Central memory CD8-positive, alpha-beta T cell (primary cell): ENCODE results near the gene DHRS13.
"Not testable (repeated sequence)": the region's sequence is repeated elsewhere in the genome, so short reads cannot be mapped to it uniquely, and the experiment has no call there.

Experiments used
- ATAC-seq: fragments of 150-1000 bp; cut with Tn5 transposase; replicated peaks from 2 replicates; pipeline ENCODE4 v1.10.0; 2022; ENCODE audit warnings: mild to moderate bottlenecking, moderate FRiP score, moderate number of reproducible peaks; ENCODE audit not compliant: poor library complexity, severe bottlenecking; ENCODE audit errors: extremely low read depth
- DNase-seq, 2 donors: peaks; one replicate each; pipeline ENCODE4 v3.0.0; 2021; ENCODE audit warnings: low spot score in 2 of 2
- H3K27ac Mint-ChIP-seq: one replicate; pipeline ENCODE4 v1.8.0; 2022; ENCODE audit warnings: low read depth, mild to moderate bottlenecking, moderate library complexity, mixed read lengths
- H3K27me3 Mint-ChIP-seq: one replicate; pipeline ENCODE4 v1.8.0; 2022; ENCODE audit warnings: mixed read lengths
- H3K36me3 Mint-ChIP-seq: one replicate; pipeline ENCODE4 v1.8.0; 2022; ENCODE audit warnings: mild to moderate bottlenecking, moderate library complexity, mixed read lengths; ENCODE audit not compliant: insufficient read depth
- H3K4me1 Mint-ChIP-seq: one replicate; pipeline ENCODE4 v1.8.0; 2022; ENCODE audit warnings: mixed read lengths
- H3K4me3 Mint-ChIP-seq: one replicate; pipeline ENCODE4 v1.8.0; 2022; ENCODE audit warnings: mild to moderate bottlenecking, moderate library complexity, mixed read lengths
- H3K9me3 Mint-ChIP-seq: one replicate; pipeline ENCODE4 v1.8.0; 2022; ENCODE audit warnings: mixed read lengths

DHRS13 gene

GRCh38 chr17:28944862-28945741 is 42.2 kb upstream of the DHRS13 start:
- Mint-ChIP-seq H3K4me3 (peak overlapping the region; percentile 56), H3K27me3 (no peaks in the 10 kb centered on the region), H3K4me1 (peaks cover 60% of the 10 kb centered on the region), H3K27ac (peak overlapping the region; percentile 97), H3K9me3 (no peaks in the 10 kb centered on the region), H3K36me3 (peaks cover 30% of the 10 kb centered on the region)
- DNase-seq: no peak
- no peak for ATAC-seq

GRCh38 chr17:28944343-28944742 is 41.5 kb upstream of the DHRS13 start:
- no peak overlapping the region for H3K4me3 Mint-ChIP-seq
- DNase-seq (no peak), ATAC-seq (no peak)
- peaks cover 29% of the 10 kb centered on the region for H3K36me3 Mint-ChIP-seq
- peaks cover 66% of the 10 kb centered on the region for H3K4me1 Mint-ChIP-seq
- H3K27me3 Mint-ChIP-seq: no peaks in the 10 kb centered on the region
- no peaks in the 10 kb centered on the region for H3K9me3 Mint-ChIP-seq
- peak overlapping the region; percentile 1 for H3K27ac Mint-ChIP-seq

GRCh38 chr17:28942925-28943324 is 40.0 kb upstream of the DHRS13 start:
- H3K36me3 Mint-ChIP-seq: peaks cover 25% of the 10 kb centered on the region
- H3K27ac Mint-ChIP-seq: peak overlapping the region; percentile 1
- no peak overlapping the region for H3K4me3 Mint-ChIP-seq
- peaks cover 72% of the 10 kb centered on the region for H3K4me1 Mint-ChIP-seq
- ATAC-seq (no peak), DNase-seq (no peak)
- H3K27me3 Mint-ChIP-seq: no peaks in the 10 kb centered on the region
- no peaks in the 10 kb centered on the region for H3K9me3 Mint-ChIP-seq

GRCh38 chr17:28941251-28941650 is 38.4 kb upstream of the DHRS13 start:
- no peak for ATAC-seq
- Mint-ChIP-seq H3K36me3 (peaks cover 24% of the 10 kb centered on the region), H3K4me1 (peaks cover 71% of the 10 kb centered on the region), H3K27me3 (no peaks in the 10 kb centered on the region), H3K4me3 (no peak overlapping the region), H3K27ac (no peak overlapping the region), H3K9me3 (no peaks in the 10 kb centered on the region)
- no peak for DNase-seq

GRCh38 chr17:28940675-28941074 is 37.8 kb upstream of the DHRS13 start:
- Mint-ChIP-seq H3K36me3 (peaks cover 24% of the 10 kb centered on the region), H3K9me3 (no peaks in the 10 kb centered on the region), H3K4me3 (no peak overlapping the region), H3K27ac (no peak overlapping the region), H3K27me3 (no peaks in the 10 kb centered on the region), H3K4me1 (peaks cover 72% of the 10 kb centered on the region)
- ATAC-seq (no peak), DNase-seq (no peak)

GRCh38 chr17:28940142-28940541 is 37.3 kb upstream of the DHRS13 start:
- Mint-ChIP-seq H3K9me3 (no peaks in the 10 kb centered on the region), H3K4me3 (no peak overlapping the region), H3K36me3 (peaks cover 24% of the 10 kb centered on the region), H3K27me3 (no peaks in the 10 kb centered on the region), H3K27ac (no peak overlapping the region), H3K4me1 (peaks cover 70% of the 10 kb centered on the region)
- ATAC-seq: no peak
- no peak for DNase-seq

- peaks cover 66% of the 10 kb centered on the region for H3K4me1 Mint-ChIP-seq
- ATAC-seq: no peak
- H3K36me3 Mint-ChIP-seq: peaks cover 24% of the 10 kb centered on the region
- no peaks in the 10 kb centered on the region for H3K9me3 Mint-ChIP-seq
- H3K4me3 Mint-ChIP-seq: no peak overlapping the region
- no peak overlapping the region for H3K27ac Mint-ChIP-seq
- H3K27me3 Mint-ChIP-seq: no peaks in the 10 kb centered on the region
- no peak for DNase-seq
Observed at GRCh38 chr17:28938552-28938951, 35.7 kb upstream of the DHRS13 start.

- peaks cover 17% of the 10 kb centered on the region for H3K36me3 Mint-ChIP-seq
- peaks cover 60% of the 10 kb centered on the region for H3K4me1 Mint-ChIP-seq
- no peak overlapping the region for H3K4me3 Mint-ChIP-seq
- no peaks in the 10 kb centered on the region for H3K27me3 Mint-ChIP-seq
- ATAC-seq (no peak), DNase-seq (no peak)
- no peak overlapping the region for H3K27ac Mint-ChIP-seq
- H3K9me3 Mint-ChIP-seq: no peaks in the 10 kb centered on the region
Observed at GRCh38 chr17:28937044-28937729, 34.3 kb upstream of the DHRS13 start.

- no peak overlapping the region for H3K27ac Mint-ChIP-seq
Observed at GRCh38 chr17:28935744-28936460, 33.0 kb upstream of the DHRS13 start.

GRCh38 chr17:28934508-28934907 is 31.6 kb upstream of the DHRS13 start:
- ATAC-seq, H3K4me3 Mint-ChIP-seq, H3K27me3 Mint-ChIP-seq, H3K9me3 Mint-ChIP-seq, DNase-seq: not testable (repeated sequence)
- peaks cover 53% of the 10 kb centered on the region for H3K4me1 Mint-ChIP-seq
- peaks cover 14% of the 10 kb centered on the region for H3K36me3 Mint-ChIP-seq
- H3K27ac Mint-ChIP-seq: peak overlapping the region; percentile 61

More at GRCh38 chr17:28935744-28936460, 33.0 kb upstream of the DHRS13 start:
- DNase-seq (no peak), ATAC-seq (no peak)
- Mint-ChIP-seq H3K9me3 (no peaks in the 10 kb centered on the region), H3K27me3 (no peaks in the 10 kb centered on the region), H3K4me1 (peaks cover 54% of the 10 kb centered on the region), H3K4me3 (no peak overlapping the region), H3K36me3 (peaks cover 14% of the 10 kb centered on the region)

GRCh38 chr17:28929787-28930186 is 26.9 kb upstream of the DHRS13 start:
- H3K27me3 Mint-ChIP-seq: no peaks in the 10 kb centered on the region
- no peaks in the 10 kb centered on the region for H3K9me3 Mint-ChIP-seq
- ATAC-seq (no peak), DNase-seq (no peak)
- peaks cover 60% of the 10 kb centered on the region for H3K4me1 Mint-ChIP-seq
- H3K4me3 Mint-ChIP-seq: no peak overlapping the region
- peaks cover 22% of the 10 kb centered on the region for H3K36me3 Mint-ChIP-seq
- peak overlapping the region; percentile 82 for H3K27ac Mint-ChIP-seq

GRCh38 chr17:28928061-28928460 is 25.2 kb upstream of the DHRS13 start:
- no peak for ATAC-seq
- peak overlapping the region; percentile 38 for H3K27ac Mint-ChIP-seq
- DNase-seq: no peak
- H3K4me3 Mint-ChIP-seq: no peak overlapping the region
- peaks cover 60% of the 10 kb centered on the region for H3K4me1 Mint-ChIP-seq
- no peaks in the 10 kb centered on the region for H3K9me3 Mint-ChIP-seq
- no peaks in the 10 kb centered on the region for H3K27me3 Mint-ChIP-seq
- peaks cover 32% of the 10 kb centered on the region for H3K36me3 Mint-ChIP-seq
